PFSK-1 (cell line): ENCODE measurements around the gene TMEM245.
A peak's percentile ranks its signal among the peaks of the same experiment; 100 is the strongest.

Experiments
- FOXP2 ChIP-seq: optimal IDR thresholded peaks from 2 replicates; pipeline ENCODE3; 2011; ENCODE audit warnings: borderline replicate concordance, control low read depth, inconsistent platforms; ENCODE audit not compliant: insufficient read depth; ENCODE audit errors: extremely low read length, extremely low read depth
- POLR2AphosphoS5 ChIP-seq: IDR thresholded peaks from 2 replicates; pipeline ENCODE4 v1.6.1; 2012; ENCODE audit warnings: low read depth, mild to moderate bottlenecking, control low read depth, low read length, moderate library complexity
- SIN3A ChIP-seq: IDR thresholded peaks from 2 replicates; pipeline ENCODE4 v1.6.1; 2012; ENCODE audit warnings: mild to moderate bottlenecking, low read length, moderate library complexity, borderline replicate concordance; ENCODE audit not compliant: insufficient read depth
- TAF1 ChIP-seq: IDR thresholded peaks from 2 replicates; pipeline ENCODE4 v1.6.1; 2012; ENCODE audit warnings: low read length, control low read depth, borderline replicate concordance; ENCODE audit not compliant: insufficient read depth
- TF ChIP-seq, protein P1 (sequence below), 2 experiments: IDR thresholded peaks; 2 replicates each; pipeline versions ENCODE4 v1.6.1 to v1.8.0; 2011 to 2012; ENCODE audit warnings: low read depth in 2 of 2, low read length in 2 of 2, control low read depth in 1 of 2, inconsistent platforms in 1 of 2, mild to moderate bottlenecking in 1 of 2, moderate library complexity in 1 of 2; ENCODE audit not compliant: insufficient read depth in 1 of 2

Gene TMEM245

DNA sequence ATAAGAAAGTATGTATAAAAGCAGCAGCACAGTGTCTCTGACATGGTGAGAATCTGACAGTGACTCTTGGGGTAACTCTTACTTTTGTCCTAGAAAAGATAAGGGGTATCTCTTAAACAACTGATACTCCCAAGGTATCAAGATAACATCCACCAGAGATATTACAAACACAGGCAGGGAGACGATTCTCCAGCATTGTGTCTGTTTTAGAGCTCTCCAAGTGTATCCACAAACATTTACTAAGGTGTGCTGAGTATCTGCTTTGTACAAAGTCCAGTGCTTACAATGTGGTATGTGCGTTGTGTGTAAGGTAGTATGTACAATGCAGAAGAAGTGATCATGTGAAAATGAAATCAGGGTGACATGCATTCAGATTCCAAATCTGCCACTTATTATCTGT, 4.4 kb upstream of the TMEM245 start:
- TF ChIP-seq POLR2AphosphoS5: no peak

DNA sequence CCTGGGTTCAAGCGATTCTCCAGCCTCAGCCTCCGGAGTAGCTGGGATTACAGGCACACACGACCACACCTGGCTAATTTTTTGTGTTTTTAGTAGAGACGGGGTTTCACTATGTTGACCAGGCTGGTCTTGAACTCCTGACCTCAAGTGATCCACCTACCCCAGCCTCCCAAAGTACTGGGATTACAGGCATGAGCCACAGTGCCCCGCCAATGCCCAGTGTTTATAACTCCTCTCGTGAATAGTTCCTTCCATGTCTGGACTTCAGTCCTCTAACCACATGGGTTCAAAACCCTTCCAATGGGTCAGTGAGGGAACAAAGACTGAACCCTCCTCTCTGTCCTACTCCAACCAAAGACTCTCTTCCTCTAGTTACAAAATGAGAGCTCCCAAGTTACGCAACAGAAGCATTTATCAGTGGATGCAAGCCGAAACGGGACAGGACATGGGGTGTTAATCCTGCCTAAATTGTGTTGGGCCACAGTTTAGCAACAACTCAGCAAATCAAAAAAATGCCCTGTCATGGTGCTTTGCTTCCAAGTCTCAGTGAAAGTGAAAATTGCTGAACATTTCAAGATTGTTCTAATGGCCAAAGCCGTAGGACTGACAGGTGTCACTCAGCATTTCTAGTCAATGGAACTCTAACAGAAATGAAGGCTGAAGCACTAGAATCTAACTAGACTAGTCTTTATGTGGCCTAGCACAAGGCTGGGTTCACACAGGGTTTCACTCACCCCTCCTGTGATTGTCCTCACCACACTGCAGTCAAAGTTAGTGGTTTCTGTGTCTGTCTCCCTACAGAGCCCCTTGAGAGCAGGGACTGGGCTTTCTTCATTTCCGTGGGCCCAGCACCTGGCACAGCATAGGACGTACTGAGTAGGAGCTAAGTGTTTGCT, 3.2 kb upstream of the TMEM245 start:
- TF ChIP-seq, protein P1, sequence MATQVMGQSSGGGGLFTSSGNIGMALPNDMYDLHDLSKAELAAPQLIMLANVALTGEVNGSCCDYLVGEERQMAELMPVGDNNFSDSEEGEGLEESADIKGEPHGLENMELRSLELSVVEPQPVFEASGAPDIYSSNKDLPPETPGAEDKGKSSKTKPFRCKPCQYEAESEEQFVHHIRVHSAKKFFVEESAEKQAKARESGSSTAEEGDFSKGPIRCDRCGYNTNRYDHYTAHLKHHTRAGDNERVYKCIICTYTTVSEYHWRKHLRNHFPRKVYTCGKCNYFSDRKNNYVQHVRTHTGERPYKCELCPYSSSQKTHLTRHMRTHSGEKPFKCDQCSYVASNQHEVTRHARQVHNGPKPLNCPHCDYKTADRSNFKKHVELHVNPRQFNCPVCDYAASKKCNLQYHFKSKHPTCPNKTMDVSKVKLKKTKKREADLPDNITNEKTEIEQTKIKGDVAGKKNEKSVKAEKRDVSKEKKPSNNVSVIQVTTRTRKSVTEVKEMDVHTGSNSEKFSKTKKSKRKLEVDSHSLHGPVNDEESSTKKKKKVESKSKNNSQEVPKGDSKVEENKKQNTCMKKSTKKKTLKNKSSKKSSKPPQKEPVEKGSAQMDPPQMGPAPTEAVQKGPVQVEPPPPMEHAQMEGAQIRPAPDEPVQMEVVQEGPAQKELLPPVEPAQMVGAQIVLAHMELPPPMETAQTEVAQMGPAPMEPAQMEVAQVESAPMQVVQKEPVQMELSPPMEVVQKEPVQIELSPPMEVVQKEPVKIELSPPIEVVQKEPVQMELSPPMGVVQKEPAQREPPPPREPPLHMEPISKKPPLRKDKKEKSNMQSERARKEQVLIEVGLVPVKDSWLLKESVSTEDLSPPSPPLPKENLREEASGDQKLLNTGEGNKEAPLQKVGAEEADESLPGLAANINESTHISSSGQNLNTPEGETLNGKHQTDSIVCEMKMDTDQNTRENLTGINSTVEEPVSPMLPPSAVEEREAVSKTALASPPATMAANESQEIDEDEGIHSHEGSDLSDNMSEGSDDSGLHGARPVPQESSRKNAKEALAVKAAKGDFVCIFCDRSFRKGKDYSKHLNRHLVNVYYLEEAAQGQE (IDR thresholded peaks at IDR 0.05; ENCODE audit: insufficient read depth in 1 of 2, low read depth in 2 of 2, low read length in 2 of 2): no peak
- TF ChIP-seq TAF1 (no peak), POLR2AphosphoS5 (no peak), SIN3A (no peak), FOXP2 (no peak)

DNA sequence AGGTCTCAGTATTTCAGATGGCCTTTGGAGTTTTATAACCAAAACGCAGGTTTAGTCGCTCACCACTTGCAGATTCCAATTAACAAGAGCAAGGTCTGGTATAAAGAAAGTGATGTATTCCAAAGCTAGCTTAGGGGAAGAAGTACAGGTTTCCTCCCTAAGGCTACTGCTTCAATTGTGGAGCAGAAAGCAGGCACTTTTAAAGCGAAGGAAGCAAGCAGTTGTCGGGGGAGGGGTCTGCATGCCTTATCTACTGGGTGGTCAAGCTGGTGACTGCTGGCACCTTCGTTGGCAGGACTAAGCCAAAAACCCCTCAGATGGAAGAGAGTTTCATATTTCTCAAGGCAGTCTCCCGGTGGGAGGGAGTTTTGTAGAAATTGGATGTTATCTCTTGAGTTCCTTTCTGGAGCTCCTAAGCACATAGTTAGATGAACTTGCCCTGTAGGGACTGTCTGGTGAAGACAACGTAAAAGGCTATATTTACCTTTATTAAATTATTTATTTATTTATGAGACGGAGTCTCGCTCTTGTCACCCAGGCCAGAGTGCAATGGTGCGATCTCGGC, 1.6 kb upstream of the TMEM245 start:
- TF ChIP-seq FOXP2: no peak
- TF ChIP-seq, protein P1 (IDR thresholded peaks at IDR 0.05; ENCODE audit: insufficient read depth in 1 of 2, low read depth in 2 of 2, low read length in 2 of 2): no peak
- no peak for TF ChIP-seq POLR2AphosphoS5
- no peak for TF ChIP-seq SIN3A
- TF ChIP-seq TAF1: no peak

DNA sequence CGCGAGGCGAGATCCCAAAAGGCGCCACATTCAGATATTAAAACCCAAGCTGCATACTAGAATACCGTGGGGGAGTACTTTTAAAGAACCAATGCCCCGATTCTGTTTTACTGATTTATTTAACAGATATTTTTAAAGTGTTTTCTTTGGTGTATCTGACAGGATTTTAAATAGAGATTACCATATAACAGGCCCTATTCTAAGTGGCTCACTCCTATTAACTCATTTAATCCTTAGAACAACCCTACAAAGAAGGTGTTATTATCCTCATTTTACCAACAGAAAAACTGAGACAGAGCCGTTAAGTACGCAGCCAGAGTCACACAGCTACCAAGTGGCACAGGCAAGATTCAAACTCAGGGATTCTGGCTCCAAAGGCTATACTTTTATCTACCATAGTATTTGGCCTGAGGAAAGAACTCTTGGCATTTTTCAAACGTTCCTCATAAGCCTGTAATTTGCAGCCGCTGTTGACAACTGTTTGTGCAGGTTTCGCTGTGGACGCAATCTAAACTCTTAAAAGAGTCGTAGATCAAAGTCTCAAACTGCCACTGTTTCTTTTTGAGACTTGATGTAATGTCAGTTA, 550 bp upstream of the TMEM245 start:
- TF ChIP-seq SIN3A: no peak
- 0 out of 2 replicates have a peak, but pooled peaks have one; percentile 7 for TF ChIP-seq POLR2AphosphoS5

DNA sequence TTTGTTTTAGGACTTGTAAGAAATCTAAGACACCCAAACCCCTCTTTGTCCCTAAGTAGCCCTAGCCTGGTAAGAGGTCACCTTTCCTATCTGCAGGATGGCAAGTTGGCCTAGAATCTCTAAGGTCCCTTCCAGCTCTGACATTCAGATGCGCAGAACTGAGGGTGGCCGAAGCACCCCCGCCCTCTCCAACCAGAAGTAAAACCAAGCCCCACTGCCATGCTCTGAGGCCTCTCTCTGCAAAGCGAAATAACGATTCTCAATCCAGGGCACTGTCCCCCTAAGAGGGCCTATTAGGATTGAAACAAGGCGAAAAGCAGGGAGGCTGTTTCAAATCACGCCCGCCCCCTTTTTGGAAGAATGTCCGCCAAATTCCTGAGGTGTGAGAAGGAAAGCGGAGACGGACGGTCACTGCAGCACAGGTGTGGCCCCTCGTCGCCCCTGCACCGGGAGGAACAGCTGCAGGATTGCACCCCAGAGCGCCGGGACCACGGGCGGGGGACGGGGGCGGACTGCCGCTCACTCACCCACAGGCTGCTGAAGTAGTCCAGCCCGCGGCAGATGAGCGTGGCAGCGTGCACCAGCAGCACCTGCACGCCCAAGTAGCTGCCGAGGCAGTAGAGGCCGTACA, 824 bp downstream of the TMEM245 start:
- no peak for TF ChIP-seq TAF1
- TF ChIP-seq, protein P1 (IDR thresholded peaks at IDR 0.05; ENCODE audit: insufficient read depth in 1 of 2, low read depth in 2 of 2, low read length in 2 of 2): no peak
- no peak for TF ChIP-seq SIN3A
- no peak for TF ChIP-seq FOXP2
- TF ChIP-seq POLR2AphosphoS5: no peak
